Mesenchymal stem cell (in vitro differentiated cells and primary cell): ENCODE results near the gene CDC42BPG.

Source experiments
- DNase-seq: peaks from one replicate; pipeline ENCODE4 v3.0.0-alpha.2; 2013
- H2AFZ ChIP-seq: one replicate; pipeline ENCODE4 v1.6.1; 2013; ENCODE audit warnings: low read depth, mild to moderate bottlenecking, control low read depth, inconsistent platforms, low read length, moderate library complexity
- H2AK5ac ChIP-seq: 2 replicates; pipeline ENCODE4 v1.6.1; 2013; ENCODE audit warnings: low read length, moderate library complexity, mild to moderate bottlenecking, inconsistent platforms; ENCODE audit not compliant: severe bottlenecking
- H2BK120ac ChIP-seq: one replicate; pipeline ENCODE4 v1.6.1; 2013; ENCODE audit warnings: low read depth, mild to moderate bottlenecking, inconsistent platforms, low read length, moderate library complexity
- H2BK12ac ChIP-seq, 2 experiments: one replicate each; pipeline ENCODE4 v1.6.1; 2013; ENCODE audit warnings: inconsistent platforms in 2 of 2, low read length in 2 of 2, mild to moderate bottlenecking in 2 of 2, moderate library complexity in 2 of 2, control low read depth in 1 of 2
- H2BK15ac ChIP-seq: one replicate; pipeline ENCODE4 v1.6.1; 2013; ENCODE audit warnings: mild to moderate bottlenecking, low read depth, inconsistent platforms; ENCODE audit not compliant: poor library complexity, severe bottlenecking
- H2BK5ac ChIP-seq: 2 replicates; pipeline ENCODE4 v1.6.1; 2013; ENCODE audit warnings: low read depth, mild to moderate bottlenecking, low read length, control low read depth, inconsistent platforms; ENCODE audit not compliant: poor library complexity, severe bottlenecking
- H3K14ac ChIP-seq, 2 experiments: one replicate each; pipeline ENCODE4 v1.6.1; 2013; ENCODE audit warnings: inconsistent platforms in 2 of 2, low read length in 2 of 2, control low read depth in 1 of 2, mild to moderate bottlenecking in 1 of 2, moderate library complexity in 1 of 2
- H3K18ac ChIP-seq, 2 experiments: one replicate each; pipeline ENCODE4 v1.6.1; 2013; ENCODE audit warnings: inconsistent platforms in 2 of 2, low read length in 2 of 2, control low read depth in 1 of 2, low read depth in 1 of 2, mild to moderate bottlenecking in 1 of 2
- H3K23ac ChIP-seq, 2 experiments: one replicate each; pipeline ENCODE4 v1.6.1; 2013; ENCODE audit warnings: inconsistent platforms in 2 of 2, low read length in 2 of 2, mild to moderate bottlenecking in 2 of 2, moderate library complexity in 2 of 2, control low read depth in 1 of 2
- H3K27ac ChIP-seq: 2 replicates; pipeline ENCODE4 v1.5.1; 2013; ENCODE audit warnings: mild to moderate bottlenecking, moderate library complexity, low read length, control low read depth, inconsistent platforms; ENCODE audit not compliant: poor library complexity, severe bottlenecking
- H3K27me3 ChIP-seq, 2 experiments: 2 replicates each; pipeline versions ENCODE4 v1.6.1 to v1.7.0; 2013; ENCODE audit warnings: low read length in 2 of 2, mild to moderate bottlenecking in 2 of 2, moderate library complexity in 2 of 2, control low read depth in 1 of 2, inconsistent platforms in 1 of 2; ENCODE audit not compliant: control insufficient read depth in 1 of 2, insufficient read depth in 1 of 2
- H3K36me3 ChIP-seq, 2 experiments: 2 replicates each; pipeline versions ENCODE4 v1.6.1 to v1.7.0; 2013; ENCODE audit warnings: low read length in 2 of 2, control low read depth in 1 of 2, inconsistent platforms in 1 of 2, low read depth in 1 of 2, mild to moderate bottlenecking in 1 of 2; ENCODE audit not compliant: insufficient read depth in 2 of 2, control insufficient read depth in 1 of 2
- H3K4ac ChIP-seq, 2 experiments: one replicate each; pipeline ENCODE4 v1.6.1; 2013; ENCODE audit warnings: inconsistent platforms in 2 of 2, low read length in 2 of 2, mild to moderate bottlenecking in 2 of 2, moderate library complexity in 2 of 2, control low read depth in 1 of 2, low read depth in 1 of 2
- H3K4me1 ChIP-seq: 2 replicates; pipeline ENCODE4 v1.6.1; 2013; ENCODE audit warnings: low read depth, low read length, control low read depth; ENCODE audit not compliant: control insufficient read depth, insufficient read depth
- H3K4me2 ChIP-seq: 2 replicates; pipeline ENCODE4 v1.6.1; 2013; ENCODE audit warnings: low read length, mild to moderate bottlenecking, inconsistent platforms; ENCODE audit not compliant: poor library complexity, severe bottlenecking
- H3K4me3 ChIP-seq, 2 experiments: 2 replicates each; pipeline versions ENCODE4 v1.5.1 to v1.7.0; 2013; ENCODE audit warnings: low read length in 2 of 2, mild to moderate bottlenecking in 2 of 2, control low read depth in 1 of 2, low read depth in 1 of 2; ENCODE audit not compliant: insufficient read depth in 1 of 2
- H3K79me1 ChIP-seq: replicated peaks from 2 replicates; pipeline ENCODE4 v1.6.1; 2013; ENCODE audit warnings: mild to moderate bottlenecking, control low read depth, low read length, inconsistent platforms; ENCODE audit not compliant: poor library complexity, severe bottlenecking
- H3K9ac ChIP-seq: 2 replicates; pipeline ENCODE4 v1.7.0; 2013; ENCODE audit warnings: mild to moderate bottlenecking, low read length, moderate library complexity
- H3K9me3 ChIP-seq: 2 replicates; pipeline ENCODE4 v1.7.0; 2013; ENCODE audit warnings: mild to moderate bottlenecking, low read length; ENCODE audit not compliant: control insufficient read depth
- H4K8ac ChIP-seq: one replicate; pipeline ENCODE4 v1.6.1; 2013; ENCODE audit warnings: inconsistent platforms, mild to moderate bottlenecking, low read length, moderate library complexity
- H4K91ac ChIP-seq: one replicate; pipeline ENCODE4 v1.6.1; 2013; ENCODE audit warnings: mild to moderate bottlenecking, low read length, inconsistent platforms
- WGBS: methylation state at CpG from one replicate; pipeline ENCODE4 v1.1.7; 2013; ENCODE audit warnings: mixed read lengths; 5-methylcytosine and 5-hydroxymethylcytosine counted together

Gene CDC42BPG

DNA sequence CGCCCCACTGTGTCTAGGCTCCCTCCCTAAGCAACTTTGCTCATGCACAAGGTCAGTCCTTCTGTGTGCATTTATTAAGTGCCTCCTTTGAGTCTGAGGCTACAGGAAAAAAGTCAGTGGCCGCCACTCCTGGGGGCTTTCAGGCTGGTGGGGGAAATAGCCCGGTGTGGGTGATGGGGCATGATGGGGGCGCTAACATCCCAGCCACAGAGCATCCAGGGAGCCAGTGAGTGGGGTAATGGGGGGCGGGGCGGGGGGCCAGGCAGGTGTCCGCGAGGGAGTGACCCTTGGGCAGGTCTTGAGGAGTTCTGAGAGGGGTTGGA, 43.9 kb upstream of the CDC42BPG start:
- Histone ChIP-seq H3K18ac (peak overlapping the region in 1 of 2 experiments; percentile 90), H2BK120ac (no peak overlapping the region), H3K27ac (no peak overlapping the region), H3K36me3 (no peaks in the 10 kb centered on the region), H2AFZ (peak overlapping the region; percentile 92), H2BK5ac (no peak overlapping the region), H3K4me1 (peaks cover 21% of the 10 kb centered on the region), H4K91ac (peak overlapping the region; percentile 94), H3K14ac (no peak overlapping the region), H3K23ac (no peak overlapping the region), H3K4me3 (peak overlapping the region in 1 of 2 experiments; percentile 71), H3K4ac (peak overlapping the region in 1 of 2 experiments; percentile 49), H3K9me3 (no peaks in the 10 kb centered on the region), H3K27me3 (no peaks in the 10 kb centered on the region), H3K9ac (peak overlapping the region; percentile 70), H4K8ac (peak overlapping the region; percentile 95), H3K79me1 (no peaks in the 10 kb centered on the region), H2AK5ac (no peak overlapping the region), H2BK12ac (peak overlapping the region in 1 of 2 experiments; percentile 45), H3K4me2 (no peak overlapping the region), H2BK15ac (no peak overlapping the region)
- no peak for DNase-seq
- 78% methylated on average over 8 of the region's 8 CpGs for WGBS

DNA sequence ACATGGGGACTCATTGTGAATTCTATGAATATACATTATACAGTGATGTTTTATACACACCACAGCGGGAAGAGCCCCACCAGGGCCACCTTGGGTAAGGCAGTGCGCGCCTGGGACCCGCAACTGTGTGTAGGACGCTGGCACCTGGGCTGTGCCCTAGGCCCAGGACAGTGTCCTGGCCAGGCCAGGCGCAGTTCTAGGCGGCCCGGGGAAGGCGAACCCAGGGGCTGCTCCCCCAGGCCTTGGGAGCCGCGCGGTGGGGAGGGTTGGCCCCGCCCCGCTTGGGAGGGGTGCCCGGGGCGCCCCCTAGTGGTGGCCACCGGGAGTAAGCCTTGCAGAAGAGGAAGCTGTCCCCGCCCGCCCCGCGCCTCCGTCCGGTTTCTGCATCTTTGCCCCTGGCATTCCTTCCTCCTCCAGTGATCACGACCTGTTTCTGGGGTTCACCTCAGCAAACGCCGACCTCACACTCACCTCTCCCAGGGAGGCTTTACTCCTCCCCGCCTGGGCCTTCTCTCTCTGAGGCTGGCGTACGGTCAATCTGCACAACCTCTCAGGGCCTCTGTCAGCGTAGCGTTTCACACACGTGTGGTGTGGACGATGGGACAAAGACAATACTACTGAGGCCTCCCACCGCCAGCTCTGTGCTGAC, 43.4 kb upstream of the CDC42BPG start:
- no peaks in the 10 kb centered on the region for H3K36me3 ChIP-seq
- H2AK5ac ChIP-seq, result no peak overlapping the region
- WGBS, result 20% methylated on average over 34 of the region's 34 CpGs
- H2BK12ac ChIP-seq, result peak overlapping the region; percentile 89 to 95
- no peak overlapping the region for H2BK120ac ChIP-seq
- peak overlapping the region; percentile 95 for H4K8ac ChIP-seq
- peaks cover 17% of the 10 kb centered on the region for H3K4me1 ChIP-seq
- peak overlapping the region; percentile 96 for H2AFZ ChIP-seq
- H4K91ac ChIP-seq, result peak overlapping the region; percentile 94
- H3K27ac ChIP-seq, result no peak overlapping the region
- peak overlapping the region; percentile 20 for H2BK15ac ChIP-seq
- H2BK5ac ChIP-seq, result no peak overlapping the region
- DNase-seq, result peak; percentile 62
- H3K4me2 ChIP-seq, result peak overlapping the region; percentile 1
- peak overlapping the region in 1 of 2 experiments; percentile 90 for H3K4ac ChIP-seq
- peak overlapping the region in 1 of 2 experiments; percentile 71 for H3K4me3 ChIP-seq
- H3K23ac ChIP-seq, result no peak overlapping the region
- H3K9me3 ChIP-seq, result no peaks in the 10 kb centered on the region
- H3K18ac ChIP-seq, result peak overlapping the region; percentile 37 to 90
- H3K27me3 ChIP-seq, result no peaks in the 10 kb centered on the region
- peak overlapping the region in 1 of 2 experiments; percentile 84 for H3K14ac ChIP-seq
- H3K9ac ChIP-seq, result peak overlapping the region; percentile 70
- H3K79me1 ChIP-seq, result no peaks in the 10 kb centered on the region

DNA sequence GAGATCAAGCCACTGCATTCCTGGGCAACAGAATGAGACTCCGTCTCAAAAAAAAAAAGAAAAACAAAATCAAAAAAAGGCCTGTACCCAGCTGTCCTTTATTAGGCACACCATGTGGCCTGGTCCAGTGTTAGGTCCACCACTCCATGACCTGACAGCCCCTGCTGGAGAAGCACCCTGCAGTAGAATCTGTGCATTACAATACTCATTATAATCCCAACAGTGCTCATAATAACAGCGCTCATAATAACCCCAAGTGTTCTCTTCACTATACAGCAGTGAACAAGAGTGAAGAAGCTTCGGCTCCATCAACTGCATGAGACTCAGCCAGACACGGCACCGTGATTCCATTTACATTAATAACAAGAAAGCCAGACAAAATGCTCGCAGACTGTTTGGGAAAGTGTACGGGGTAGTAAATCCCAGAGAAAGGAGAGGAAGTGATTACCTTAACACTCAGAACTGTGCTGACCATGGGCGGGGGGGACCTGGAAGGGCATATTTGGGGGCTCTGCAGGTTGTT, 42.8 kb upstream of the CDC42BPG start:
- H3K14ac ChIP-seq, result no peak overlapping the region
- no peak overlapping the region for H2BK15ac ChIP-seq
- no peaks in the 10 kb centered on the region for H3K36me3 ChIP-seq
- H3K4ac ChIP-seq, result peak overlapping the region in 1 of 2 experiments; percentile 11
- H3K9me3 ChIP-seq, result no peaks in the 10 kb centered on the region
- H4K8ac ChIP-seq, result no peak overlapping the region
- no peaks in the 10 kb centered on the region for H3K27me3 ChIP-seq
- H2AK5ac ChIP-seq, result no peak overlapping the region
- no peak overlapping the region for H3K4me3 ChIP-seq
- H2BK5ac ChIP-seq, result no peak overlapping the region
- H3K4me1 ChIP-seq, result peaks cover 17% of the 10 kb centered on the region
- H3K9ac ChIP-seq, result peak overlapping the region; percentile 70
- no peak overlapping the region for H2BK12ac ChIP-seq
- no peak overlapping the region for H3K4me2 ChIP-seq
- peak overlapping the region in 1 of 2 experiments; percentile 23 for H3K18ac ChIP-seq
- H4K91ac ChIP-seq, result no peak overlapping the region
- peak overlapping the region; percentile 96 for H2AFZ ChIP-seq
- no peaks in the 10 kb centered on the region for H3K79me1 ChIP-seq
- 88% methylated on average over 5 of the region's 8 CpGs for WGBS
- no peak for DNase-seq
- no peak overlapping the region for H3K27ac ChIP-seq
- H2BK120ac ChIP-seq, result no peak overlapping the region
- no peak overlapping the region for H3K23ac ChIP-seq

DNA sequence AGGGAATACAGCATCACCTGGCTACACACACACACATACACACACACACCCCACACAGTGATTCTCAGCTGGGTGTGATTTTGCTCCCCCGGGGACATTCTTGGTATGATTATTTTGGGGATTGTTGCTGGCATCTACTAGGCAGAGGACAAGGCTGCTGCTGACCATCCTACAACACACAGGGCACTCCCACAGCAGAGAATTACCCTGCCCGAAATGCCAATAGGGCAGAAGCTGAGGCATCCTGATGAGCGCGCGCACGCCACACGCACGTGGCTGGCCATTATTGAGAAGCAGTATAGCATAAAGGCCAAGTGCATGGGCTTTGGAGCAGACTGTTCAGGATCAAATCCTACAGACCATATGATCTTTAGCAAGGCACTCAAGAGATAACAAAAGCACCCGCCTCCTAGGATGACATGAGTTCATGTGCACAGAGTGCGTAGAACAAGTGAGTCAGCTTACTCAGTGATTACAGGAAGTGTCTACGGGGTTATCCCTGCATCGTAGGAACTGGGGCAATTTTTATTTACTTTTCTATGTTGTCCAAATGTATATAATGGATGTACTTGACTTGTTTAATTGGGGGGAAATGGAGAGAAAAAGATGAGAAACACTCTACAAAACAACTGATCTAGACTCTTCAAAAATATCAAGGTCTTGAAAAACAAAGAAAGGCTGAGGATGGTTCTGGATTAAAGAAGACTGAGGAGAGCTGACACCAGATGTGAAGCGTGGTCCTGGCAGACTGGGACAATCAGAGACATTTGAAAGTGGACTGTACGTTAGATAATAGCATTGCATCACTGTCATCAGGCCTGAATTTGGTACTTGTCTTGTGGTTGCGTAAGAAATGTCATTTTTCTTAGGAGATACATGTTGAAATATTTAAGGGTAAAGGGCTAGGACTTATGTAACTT, 41.2 kb upstream of the CDC42BPG start:
- no peaks in the 10 kb centered on the region for H3K9me3 ChIP-seq
- no peak overlapping the region for H3K9ac ChIP-seq
- no peaks in the 10 kb centered on the region for H3K36me3 ChIP-seq
- H2BK12ac ChIP-seq, result peak overlapping the region; percentile 73 to 89
- H3K14ac ChIP-seq, result peak overlapping the region in 1 of 2 experiments; percentile 69
- peak; percentile 95 for DNase-seq
- H3K4me2 ChIP-seq, result no peak overlapping the region
- WGBS, result 51% methylated on average over 12 of the region's 15 CpGs
- H3K27me3 ChIP-seq, result no peaks in the 10 kb centered on the region
- peak overlapping the region; percentile 75 for H4K91ac ChIP-seq
- no peak overlapping the region for H3K27ac ChIP-seq
- peak overlapping the region in 1 of 2 experiments; percentile 33 for H3K4me3 ChIP-seq
- H2AFZ ChIP-seq, result no peak overlapping the region
- H2BK15ac ChIP-seq, result peak overlapping the region; percentile 71
- H2BK5ac ChIP-seq, result no peak overlapping the region
- peak overlapping the region; percentile 81 to 89 for H3K18ac ChIP-seq
- H3K4ac ChIP-seq, result peak overlapping the region; percentile 46 to 74
- no peak overlapping the region for H2BK120ac ChIP-seq
- H4K8ac ChIP-seq, result peak overlapping the region; percentile 75
- no peaks in the 10 kb centered on the region for H3K79me1 ChIP-seq
- H3K4me1 ChIP-seq, result peaks cover 17% of the 10 kb centered on the region
- no peak overlapping the region for H3K23ac ChIP-seq
- H2AK5ac ChIP-seq, result peak overlapping the region; percentile 34
